Activated CD4-positive, alpha-beta T cell treated with anti-CD3 and anti-CD28 coated beads for 4 hours (primary cell): ENCODE data around the gene GGCX.
A peak's percentile ranks its signal among the peaks of the same experiment; 100 is the strongest.
"Not testable (repeated sequence)": the region's sequence is repeated elsewhere in the genome, so short reads cannot be mapped to it uniquely, and the experiment has no call there.

ENCODE experiments used
- DNase-seq, 2 donors: peaks; one replicate each; pipeline ENCODE4 v3.0.0-alpha.2; 2020

Gene GGCX

DNA sequence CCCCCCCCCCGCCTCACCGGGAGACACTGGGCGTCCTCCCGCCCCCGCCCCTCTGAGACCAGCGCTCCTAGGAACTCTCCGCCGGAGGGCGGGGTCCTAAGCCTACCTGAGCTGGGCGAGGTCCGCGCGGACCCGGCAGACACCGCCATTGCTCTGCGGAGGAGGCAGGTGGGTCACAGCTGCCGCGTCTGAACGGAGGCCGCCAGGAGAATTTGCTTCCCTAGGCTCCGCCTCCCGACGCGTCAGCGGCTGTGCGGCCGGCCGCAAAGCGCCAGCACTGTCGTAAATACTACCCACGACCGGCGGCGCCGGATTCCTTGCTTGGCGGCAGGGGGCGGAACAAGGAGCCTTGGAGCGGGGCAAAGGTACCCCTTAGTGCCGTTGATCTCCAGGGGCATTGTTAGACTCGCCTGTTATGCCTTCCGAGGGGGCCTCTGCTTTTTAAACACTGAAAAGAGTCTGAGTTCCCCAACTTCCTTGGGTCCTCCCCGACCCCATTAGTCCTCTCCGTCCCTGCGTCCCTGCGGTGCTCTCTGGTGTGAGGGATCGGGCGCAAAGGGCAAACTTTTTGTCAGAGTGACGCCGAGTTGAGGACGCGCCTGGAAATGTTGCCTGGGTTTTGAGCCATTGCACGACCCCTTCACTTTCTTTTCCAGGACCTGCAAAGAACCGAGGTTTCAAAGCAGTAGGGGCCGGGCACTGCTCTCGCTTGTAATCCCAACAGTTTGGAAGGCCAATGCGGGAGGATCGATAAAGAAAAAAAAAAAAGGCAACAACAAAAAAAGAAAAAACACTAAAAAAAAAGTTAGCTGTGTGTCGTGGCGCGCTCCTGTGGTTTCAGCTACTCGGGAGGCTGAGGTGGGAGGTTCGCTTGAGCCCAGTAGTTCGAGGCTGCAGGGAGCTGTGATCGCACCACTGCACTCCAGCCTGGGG, at the start of gene GGCX:
TSS of gene GGCX (minus strand) at position 214 of the 933 bp plus-strand sequence. CDS start at position 149, 65 bp downstream.
- DNase-seq: peak; percentile 93 to 95

- no peak for DNase-seq
Measured at GRCh38 chr2:85607268-85608215, 46.2 kb upstream of the GGCX start.

DNA sequence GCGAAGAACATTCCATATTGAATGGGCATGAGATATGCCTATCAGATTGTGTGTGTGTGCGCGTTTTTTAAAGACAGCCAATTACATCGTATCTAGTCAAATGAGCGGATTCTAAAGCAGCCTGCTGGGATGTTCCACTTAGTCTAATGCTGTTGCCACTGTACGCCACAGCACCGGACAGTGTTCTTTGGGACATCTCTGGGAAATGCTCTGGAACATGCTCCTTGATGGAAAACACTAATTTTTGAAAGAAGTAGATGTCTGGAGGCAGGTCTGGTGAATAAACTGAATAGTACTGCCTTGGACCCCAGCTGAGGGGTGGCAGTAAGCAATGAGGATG, 44.8 kb upstream of the GGCX start:
- DNase-seq: no peak

DNA sequence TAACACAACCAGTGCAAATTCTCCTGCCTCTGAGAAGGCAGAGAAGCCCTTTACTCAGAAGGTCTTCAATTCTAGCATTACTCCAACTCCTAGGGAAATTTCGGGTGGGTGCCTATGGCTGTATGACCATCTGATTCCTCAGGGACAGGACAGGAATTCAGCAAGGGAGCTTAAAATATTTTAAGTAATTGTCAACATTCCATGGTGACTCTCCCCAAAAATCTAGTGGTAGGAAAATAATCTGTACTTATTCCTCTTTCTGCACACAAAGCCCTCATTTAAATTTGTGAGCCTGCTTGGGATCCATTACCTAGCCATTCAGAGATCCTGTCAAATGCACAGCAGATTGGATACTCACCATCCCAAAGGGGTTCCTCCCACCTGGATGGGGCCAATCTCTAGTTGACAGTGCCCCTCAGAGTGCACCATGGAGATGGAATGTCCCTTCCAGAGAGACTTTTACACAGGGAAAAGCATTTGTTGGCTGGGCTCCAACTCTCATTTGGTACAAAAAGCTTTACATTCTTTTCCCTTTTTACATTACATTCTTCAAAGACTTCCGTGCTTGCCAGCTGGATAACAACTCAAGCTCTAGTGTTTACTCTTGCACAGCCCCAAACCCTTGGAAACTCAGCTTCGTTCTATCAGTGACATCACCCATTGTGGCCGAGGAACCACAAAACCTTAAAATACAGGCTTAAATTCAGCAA, 44.3 kb upstream of the GGCX start:
- DNase-seq: no peak

DNA sequence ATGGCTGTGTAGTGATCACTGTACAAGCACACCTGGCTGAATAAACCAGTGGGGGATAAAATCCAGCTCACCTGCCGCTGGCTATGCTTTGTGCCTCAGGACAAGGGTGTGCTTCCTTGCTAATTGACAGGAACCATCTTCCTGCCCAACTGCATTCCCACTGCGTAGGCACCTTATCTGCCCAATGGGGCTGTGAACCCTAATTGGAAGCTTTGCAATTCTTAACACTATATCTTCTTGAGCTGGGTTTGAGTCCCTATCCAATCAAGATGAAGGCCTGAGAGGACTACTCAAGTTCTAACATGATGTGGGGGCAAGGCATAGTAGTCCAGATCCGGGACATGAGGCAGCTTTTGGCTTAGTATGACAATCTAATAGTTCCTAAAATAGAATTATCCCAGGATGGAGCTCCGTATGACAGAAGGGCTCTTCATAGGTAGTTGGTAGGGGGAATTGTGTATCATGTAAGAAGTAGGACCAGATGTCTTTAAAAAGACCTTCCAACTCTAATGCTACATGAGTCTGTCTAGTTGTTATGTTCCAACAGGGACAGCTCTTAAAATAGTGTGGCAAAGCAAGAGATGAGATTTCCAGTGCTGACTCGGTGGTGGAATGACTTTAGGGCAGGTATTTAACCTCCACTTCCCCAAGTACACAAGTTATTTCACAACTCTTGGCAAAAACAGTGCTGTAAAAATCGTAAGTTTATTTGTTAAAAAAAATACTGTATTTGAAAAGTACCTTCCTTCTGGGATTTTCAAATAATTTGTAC, 43.5 kb upstream of the GGCX start:
- DNase-seq: no peak

DNA sequence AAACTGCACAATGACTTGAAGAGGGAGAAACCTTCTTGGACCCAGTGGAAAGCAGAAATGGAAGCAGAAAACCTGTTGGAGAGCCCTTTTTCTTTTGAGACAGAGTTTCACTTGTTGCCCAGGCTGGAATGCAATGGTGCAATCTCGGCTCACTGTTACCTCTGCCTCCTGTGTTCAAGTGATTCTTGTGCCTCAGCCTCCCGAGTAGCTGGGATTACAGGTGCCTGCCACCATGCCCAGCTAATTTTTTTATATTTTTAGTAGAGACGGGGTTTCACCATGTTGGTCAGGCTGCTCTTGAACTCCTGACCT, 42.8 kb upstream of the GGCX start:
- DNase-seq: not testable (repeated sequence)

DNA sequence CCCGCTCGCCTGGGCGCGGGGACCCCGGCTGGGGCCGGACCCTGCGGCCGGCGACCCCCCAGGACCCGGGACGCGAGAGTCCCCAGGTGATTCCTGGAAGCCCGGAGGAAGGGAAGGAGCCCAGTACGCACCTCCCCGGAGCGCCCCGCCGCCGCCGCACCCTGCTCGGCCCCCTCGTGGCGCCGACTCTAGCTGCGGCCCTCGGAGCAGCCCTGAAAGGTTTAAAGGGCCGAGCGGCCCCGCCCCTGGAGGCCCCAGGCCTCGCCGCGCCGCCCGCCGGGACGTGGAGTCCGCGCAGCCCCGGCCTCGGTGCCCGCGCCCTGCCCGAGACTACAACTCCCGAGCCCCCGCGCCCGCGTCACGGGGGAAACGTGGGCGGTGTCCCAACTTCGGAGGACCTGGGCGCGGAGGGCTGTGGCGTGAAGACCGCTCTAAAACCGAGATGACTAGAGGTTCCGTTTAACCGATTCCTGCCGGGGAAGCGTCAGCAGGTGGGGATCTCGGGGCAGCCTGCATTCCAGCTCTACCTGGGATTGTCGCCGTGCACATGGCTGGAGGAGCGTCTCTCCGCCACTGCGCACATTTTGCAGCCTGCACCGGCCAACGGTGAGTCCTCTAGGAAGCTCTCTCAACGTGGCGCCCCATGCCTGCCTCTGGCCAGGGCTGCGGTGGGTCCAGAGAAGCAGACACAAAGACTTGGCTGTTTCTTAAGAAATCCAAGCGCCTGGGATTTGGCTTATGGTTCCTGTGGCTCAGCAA, 41.4 kb upstream of the GGCX start, which contains the start of gene TMEM150A:
TSS of gene TMEM150A (minus strand) at position 223 of the 759 bp plus-strand sequence. CDS start 750 bp downstream, outside the sequence.
- DNase-seq: peak; percentile 83 to 84

DNA sequence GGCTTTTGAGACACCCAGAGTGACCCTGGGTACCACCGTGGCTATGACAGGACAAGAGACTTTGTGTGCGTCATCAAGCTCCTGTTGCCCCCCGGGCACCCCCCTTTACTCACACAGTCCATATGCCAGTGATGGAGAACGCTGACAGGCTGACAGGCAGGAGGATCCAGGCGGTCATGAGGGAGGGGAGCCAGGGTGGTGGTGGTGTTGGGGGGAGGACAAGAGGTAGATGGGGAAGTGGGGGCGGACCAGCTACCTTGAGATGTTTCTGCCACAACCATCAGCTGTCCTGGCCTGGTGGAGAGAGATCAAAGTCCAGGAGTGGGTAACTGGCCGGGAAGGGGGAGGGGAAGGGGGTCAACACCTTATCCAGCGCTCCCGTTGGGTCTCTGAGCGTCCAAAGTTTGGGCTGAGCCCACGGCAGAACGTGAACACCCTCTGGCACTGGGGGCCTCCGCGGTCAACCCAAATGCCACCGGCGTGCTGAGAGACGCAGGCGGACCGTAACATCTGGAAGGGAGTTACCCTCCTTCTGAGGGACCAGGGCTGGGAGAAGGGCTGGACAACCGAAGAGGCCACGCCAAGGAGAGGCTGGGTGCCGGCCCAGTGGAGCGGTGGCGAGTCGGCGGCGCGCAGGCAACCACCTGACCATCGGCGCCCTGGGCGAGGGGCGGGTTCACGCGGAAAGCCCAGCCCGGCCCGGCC, 40.6 kb upstream of the GGCX start:
- DNase-seq: no peak

DNA sequence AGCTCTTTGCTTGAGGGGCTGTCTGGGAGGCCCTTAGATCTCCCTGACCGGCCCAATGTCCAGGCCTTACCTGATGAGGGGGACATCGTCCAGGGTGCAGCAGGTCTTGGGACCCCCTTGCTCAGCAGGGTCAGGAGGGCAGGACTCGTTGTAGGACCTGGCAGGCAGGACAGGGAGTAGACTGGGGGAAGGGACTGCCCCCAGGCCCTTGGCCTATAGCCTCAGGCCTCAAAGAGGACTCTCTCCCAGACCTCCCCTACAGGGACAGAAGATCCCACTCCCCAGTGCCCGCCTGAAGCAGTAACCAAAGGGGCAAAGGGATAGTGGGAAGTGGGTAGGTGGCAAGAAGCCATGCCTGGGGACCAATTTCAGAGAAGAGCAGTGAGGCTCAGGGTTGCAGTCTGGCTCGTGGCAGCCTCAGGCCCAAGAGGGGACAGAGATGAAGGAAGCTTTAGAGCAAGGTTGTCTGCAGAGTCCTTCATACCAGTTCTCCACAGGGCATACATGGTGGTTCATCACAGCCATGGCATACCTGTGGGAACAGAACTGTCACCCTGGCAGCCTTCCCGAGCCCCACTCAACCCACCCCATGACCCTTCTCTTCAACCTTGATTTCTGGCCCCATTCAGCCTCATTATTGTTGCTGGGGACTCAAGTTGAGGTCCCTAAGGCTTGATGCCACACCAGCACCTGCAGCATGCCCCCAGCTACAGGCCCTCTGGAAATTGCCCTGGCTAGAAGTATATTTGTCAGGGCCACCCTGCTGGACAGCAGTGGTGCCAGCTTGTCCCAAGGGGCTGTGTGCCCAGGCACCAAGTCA, 39.9 kb upstream of the GGCX start:
- DNase-seq: no peak

- no peak for DNase-seq
Measured at GRCh38 chr2:85600235-85600575, 38.9 kb upstream of the GGCX start.

- DNase-seq: no peak
Measured at GRCh38 chr2:85599468-85600234, 38.4 kb upstream of the GGCX start.

GRCh38 chr2:85598594-85599340, 37.5 kb upstream of the GGCX start:
- DNase-seq: no peak

GRCh38 chr2:85597241-85597640, 35.9 kb upstream of the GGCX start:
- no peak for DNase-seq

- DNase-seq: no peak
Measured at GRCh38 chr2:85596486-85597143, 35.3 kb upstream of the GGCX start.

DNA sequence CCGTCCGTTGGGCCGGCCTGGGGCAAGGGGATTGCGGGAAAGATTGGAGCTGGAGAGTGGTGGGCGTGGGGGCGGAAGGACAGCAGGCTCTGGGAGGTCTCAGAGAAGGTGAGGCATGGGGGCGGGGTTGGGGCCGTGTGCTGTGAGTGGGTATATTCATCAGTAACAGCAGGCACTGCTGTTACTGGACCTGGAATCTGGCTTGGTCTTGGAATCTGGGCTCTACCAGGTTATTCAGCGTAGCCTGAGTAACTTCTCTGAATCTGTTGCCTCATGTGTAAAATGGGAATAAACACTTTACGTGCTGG, 34.7 kb upstream of the GGCX start:
- DNase-seq: no peak

- DNase-seq: peak; percentile 85 to 87
Measured at GRCh38 chr2:85595301-85596025, 34.2 kb upstream of the GGCX start, which contains the start of gene RNF181. TSS of gene RNF181 (plus strand) at chr2:85595745. CDS start at chr2:85595764, 19 bp downstream.

- DNase-seq: no peak
Measured at GRCh38 chr2:85594715-85595300, 33.5 kb upstream of the GGCX start.
